NCI-H146 (cell line): ENCODE results near the gene LGI1.
A peak's percentile ranks its signal among the peaks of the same experiment; 100 is the strongest.

Experiments used
- DNase-seq: peaks from one replicate; lab custom pipeline; 2025; lab: John Stamatoyannopoulos, UW

The LGI1 gene

GRCh38 chr10:93757801-93758507, at the start of gene LGI1:
Gene LGI1, plus strand, starts transcription at chr10:93757936. Its CDS starts 209 bp downstream, at chr10:93758145.
- peak; percentile 60 for DNase-seq

GRCh38 chr10:93710333-93710909, 47.3 kb upstream of the LGI1 start:
- DNase-seq, result no peak

GRCh38 chr10:93711891-93712290, 45.8 kb upstream of the LGI1 start:
- no peak for DNase-seq

- DNase-seq, result no peak
Observed at GRCh38 chr10:93712593-93712992, 45.1 kb upstream of the LGI1 start.

- no peak for DNase-seq
Observed at GRCh38 chr10:93715345-93715744, 42.4 kb upstream of the LGI1 start.

GRCh38 chr10:93716766-93717165, 41.0 kb upstream of the LGI1 start:
- no peak for DNase-seq

GRCh38 chr10:93718937-93719725, 38.6 kb upstream of the LGI1 start:
- DNase-seq, result no peak

- DNase-seq, result no peak
Observed at GRCh38 chr10:93719901-93720300, 37.8 kb upstream of the LGI1 start.

- peak; percentile 11 for DNase-seq
Observed at GRCh38 chr10:93722550-93722949, 35.2 kb upstream of the LGI1 start.

GRCh38 chr10:93723153-93723552, 34.6 kb upstream of the LGI1 start:
- DNase-seq, result no peak

GRCh38 chr10:93726024-93726423, 31.7 kb upstream of the LGI1 start:
- no peak for DNase-seq

- no peak for DNase-seq
Observed at GRCh38 chr10:93741367-93741766, 16.4 kb upstream of the LGI1 start.

- no peak for DNase-seq
Observed at GRCh38 chr10:93742633-93743349, 14.9 kb upstream of the LGI1 start.

GRCh38 chr10:93745408-93746065, 12.2 kb upstream of the LGI1 start:
- DNase-seq, result peak; percentile 58

- peak; percentile 98 for DNase-seq
Observed at GRCh38 chr10:93746844-93747284, 10.9 kb upstream of the LGI1 start.

GRCh38 chr10:93749218-93749799, 8.4 kb upstream of the LGI1 start:
- peak; percentile 73 for DNase-seq

- no peak for DNase-seq
Observed at GRCh38 chr10:93751124-93751523, 6.6 kb upstream of the LGI1 start.

- peak; percentile 34 for DNase-seq
Observed at GRCh38 chr10:93751832-93752231, 5.9 kb upstream of the LGI1 start.

GRCh38 chr10:93752761-93753160, 5.0 kb upstream of the LGI1 start:
- DNase-seq, result peak; percentile 12

- DNase-seq, result no peak
Observed at GRCh38 chr10:93753621-93754250, 4.0 kb upstream of the LGI1 start.

- DNase-seq, result no peak
Observed at GRCh38 chr10:93754761-93755160, 3.0 kb upstream of the LGI1 start.
